Midbrain (tissue), 1 donor: ENCODE results near the gene LMNTD1.
"Not testable (repeated sequence)": the region's sequence is repeated elsewhere in the genome, so short reads cannot be mapped to it uniquely, and the experiment has no call there.

Experiments
- DNase-seq: peaks from one replicate; lab custom pipeline; 2025; lab: John Stamatoyannopoulos, UW

Gene LMNTD1

GRCh38 chr12:25553098-25553497 is at the start of gene LMNTD1:
LMNTD1 (minus strand) TSS chr12:25553283; CDS start chr12:25552959, 324 bp downstream.
- no peak for DNase-seq

- DNase-seq = no peak
These were observed 45.9 kb upstream of the LMNTD1 start for GRCh38 chr12:25598956-25599355.

GRCh38 chr12:25595496-25595895 is 42.4 kb upstream of the LMNTD1 start:
- not testable (repeated sequence) for DNase-seq

GRCh38 chr12:25594376-25594775 is 41.3 kb upstream of the LMNTD1 start:
- no peak for DNase-seq

- DNase-seq = no peak
These were observed 39.8 kb upstream of the LMNTD1 start for GRCh38 chr12:25592725-25593495.

GRCh38 chr12:25591144-25591543 is 38.1 kb upstream of the LMNTD1 start:
- no peak for DNase-seq

GRCh38 chr12:25590011-25590721 is 37.1 kb upstream of the LMNTD1 start:
- no peak for DNase-seq

- DNase-seq = no peak
These were observed 34.3 kb upstream of the LMNTD1 start for GRCh38 chr12:25587346-25587745.

GRCh38 chr12:25585662-25586061 is 32.6 kb upstream of the LMNTD1 start:
- no peak for DNase-seq

- peak; percentile 50 for DNase-seq
These were observed 32.0 kb upstream of the LMNTD1 start for GRCh38 chr12:25585021-25585523.

- no peak for DNase-seq
These were observed 31.5 kb upstream of the LMNTD1 start for GRCh38 chr12:25584596-25584995.

- DNase-seq = peak; percentile 11
These were observed 30.5 kb upstream of the LMNTD1 start for GRCh38 chr12:25583545-25583944.

GRCh38 chr12:25581067-25581466 is 28.0 kb upstream of the LMNTD1 start:
- no peak for DNase-seq

- DNase-seq = no peak
These were observed 25.5 kb upstream of the LMNTD1 start for GRCh38 chr12:25578411-25579143.

- DNase-seq = no peak
These were observed 21.7 kb upstream of the LMNTD1 start for GRCh38 chr12:25574761-25575160.

- peak; percentile 15 for DNase-seq
These were observed 20.3 kb upstream of the LMNTD1 start for GRCh38 chr12:25573346-25573745.

GRCh38 chr12:25570418-25570817 is 17.3 kb upstream of the LMNTD1 start:
- no peak for DNase-seq

- DNase-seq = no peak
These were observed 13.3 kb upstream of the LMNTD1 start for GRCh38 chr12:25566202-25566949.

GRCh38 chr12:25558586-25558985 is 5.5 kb upstream of the LMNTD1 start:
- DNase-seq = no peak

- peak; percentile 45 for DNase-seq
These were observed 4.8 kb upstream of the LMNTD1 start for GRCh38 chr12:25557830-25558436.

- DNase-seq = no peak
These were observed 3.1 kb upstream of the LMNTD1 start for GRCh38 chr12:25556153-25556552.
